AG09309 (cell line): ENCODE data around the gene RTP1.
"Not testable (repeated sequence)": the region's sequence is repeated elsewhere in the genome, so short reads cannot be mapped to it uniquely, and the experiment has no call there.

ENCODE experiments used
- DNase-seq: peaks from one replicate; pipeline ENCODE4 v3.0.0-alpha.2; 2010; ENCODE audit warnings: low read depth
- H3K4me3 ChIP-seq: 2 replicates; pipeline ENCODE4 v1.5.1; 2011; ENCODE audit warnings: mild to moderate bottlenecking, low read depth, low read length, moderate library complexity; ENCODE audit not compliant: control insufficient read depth
- CTCF ChIP-seq: IDR thresholded peaks from 2 replicates; pipeline ENCODE4 v1.5.1; 2011; ENCODE audit warnings: mild to moderate bottlenecking, low read depth, low read length, inconsistent platforms; ENCODE audit not compliant: insufficient read depth, control insufficient read depth; ENCODE audit errors: missing control alignments

Gene RTP1

GRCh38 chr3:187237741-187238140 lies 40.5 kb downstream of the RTP1 start:
- no peak for TF ChIP-seq CTCF
- no peak overlapping the region for H3K4me3 ChIP-seq
- DNase-seq: no peak

- H3K4me3 ChIP-seq: no peak overlapping the region
- DNase-seq: no peak
- TF ChIP-seq CTCF: no peak
Measured at GRCh38 chr3:187238239-187238638, 41.0 kb downstream of the RTP1 start.

GRCh38 chr3:187238835-187239234 lies 41.5 kb downstream of the RTP1 start:
- DNase-seq, H3K4me3 ChIP-seq: not testable (repeated sequence)

- no peak overlapping the region for H3K4me3 ChIP-seq
- no peak for DNase-seq
- TF ChIP-seq CTCF: no peak
Measured at GRCh38 chr3:187242435-187242834, 45.1 kb downstream of the RTP1 start.

- DNase-seq: no peak
- H3K4me3 ChIP-seq: no peak overlapping the region
- TF ChIP-seq CTCF: no peak
Measured at GRCh38 chr3:187242900-187243299, 45.6 kb downstream of the RTP1 start.

- DNase-seq: no peak
- TF ChIP-seq CTCF: no peak
- no peak overlapping the region for H3K4me3 ChIP-seq
Measured at GRCh38 chr3:187243933-187244524, 46.7 kb downstream of the RTP1 start.

GRCh38 chr3:187247398-187247797 lies 50.1 kb downstream of the RTP1 start:
- no peak overlapping the region for H3K4me3 ChIP-seq
- TF ChIP-seq CTCF: no peak
- DNase-seq: no peak
